Kasumi-1 (cell line): ENCODE data around the gene VASH2.
"Not testable (repeated sequence)": the region's sequence is repeated elsewhere in the genome, so short reads cannot be mapped to it uniquely, and the experiment has no call there.

Source experiments
- DNase-seq, 2 experiments: peaks; one replicate each; lab custom pipeline; 2025; lab: John Stamatoyannopoulos, UW

Gene VASH2

DNA sequence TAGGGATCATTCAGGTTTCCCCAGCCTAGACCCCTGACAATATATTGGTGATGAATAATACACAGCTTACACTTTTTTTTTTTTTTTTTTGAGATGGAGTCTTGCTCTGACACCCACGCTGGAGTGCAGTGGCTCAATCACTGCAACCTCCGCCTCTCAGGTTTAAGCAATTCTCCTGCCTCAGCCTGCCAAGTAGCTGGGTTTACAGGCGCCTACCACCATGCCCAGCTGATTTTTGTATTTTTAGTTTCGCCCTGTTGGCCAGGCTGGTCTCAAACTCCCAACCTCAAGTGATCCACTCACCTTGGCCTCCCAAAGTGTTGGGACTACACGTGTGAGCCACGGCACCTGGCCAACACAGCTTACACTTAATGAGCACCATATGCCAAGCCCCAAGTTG is 7.2 kb downstream of the VASH2 start:
- DNase-seq, result no peak

DNA sequence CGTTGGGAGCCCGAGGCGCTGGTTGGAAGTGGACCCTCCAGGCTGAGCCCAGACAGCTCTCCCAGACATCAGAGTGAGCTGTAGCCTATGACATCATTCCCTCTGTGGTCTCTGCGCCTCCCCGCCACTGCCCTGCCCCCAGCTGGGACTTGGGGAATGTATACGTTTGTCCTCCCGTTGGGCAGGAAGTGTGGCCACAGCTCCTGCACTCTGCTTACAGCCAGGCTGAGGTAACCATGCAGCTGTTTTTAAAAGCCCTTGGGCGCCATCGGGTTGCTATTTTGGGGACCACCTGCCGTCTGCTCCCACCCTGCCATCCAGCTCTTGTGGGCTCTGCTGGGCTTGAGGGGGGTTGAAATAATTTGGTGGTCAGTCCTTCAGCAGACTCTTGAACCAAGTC is 7.8 kb downstream of the VASH2 start:
- DNase-seq, result no peak

DNA sequence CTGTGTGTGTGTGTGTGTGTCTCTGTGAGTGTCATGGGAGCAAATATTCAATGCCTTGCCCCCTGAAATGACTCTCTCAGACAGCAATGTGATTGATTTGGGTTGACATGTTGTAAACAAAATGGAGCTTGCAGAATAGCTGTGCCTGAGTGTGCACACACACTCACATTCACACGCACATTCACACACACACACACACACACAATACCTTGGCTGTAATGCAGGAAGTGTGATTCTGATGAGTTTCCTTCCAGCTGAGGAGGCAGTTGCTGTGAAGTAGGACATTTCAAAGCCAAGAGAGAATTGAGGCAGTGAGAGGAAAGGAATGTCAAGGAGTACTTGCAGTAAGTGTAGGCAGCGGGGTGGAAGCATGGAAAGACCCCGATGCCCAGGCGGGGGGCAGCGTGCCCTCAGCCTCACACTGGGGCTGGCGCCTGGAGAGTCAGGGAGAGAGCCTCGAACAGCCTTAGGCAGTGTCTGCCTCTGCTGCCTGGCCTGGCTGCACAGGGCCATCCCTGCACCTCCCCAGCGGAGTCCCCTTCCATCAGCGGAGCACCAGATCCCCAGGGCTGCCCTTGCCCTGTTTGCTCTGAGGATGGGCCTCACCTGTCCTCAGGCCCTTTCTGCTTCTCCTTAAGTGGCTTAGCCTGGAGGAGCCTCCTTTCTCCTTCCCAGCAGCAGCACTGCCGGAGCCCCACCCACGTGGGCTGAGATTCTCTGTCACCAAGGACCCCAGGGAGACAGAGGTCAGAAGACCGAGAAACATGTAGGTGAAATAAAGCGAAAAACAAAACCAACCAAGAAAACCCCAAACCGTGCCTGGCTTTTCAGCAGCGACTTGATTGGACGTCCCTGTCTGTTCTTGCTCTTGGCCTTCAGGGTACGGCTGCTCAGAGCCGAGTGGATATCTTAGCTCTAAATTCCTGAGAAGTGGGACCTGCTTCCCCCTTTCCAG is 9.2 kb downstream of the VASH2 start:
- DNase-seq, result no peak

DNA sequence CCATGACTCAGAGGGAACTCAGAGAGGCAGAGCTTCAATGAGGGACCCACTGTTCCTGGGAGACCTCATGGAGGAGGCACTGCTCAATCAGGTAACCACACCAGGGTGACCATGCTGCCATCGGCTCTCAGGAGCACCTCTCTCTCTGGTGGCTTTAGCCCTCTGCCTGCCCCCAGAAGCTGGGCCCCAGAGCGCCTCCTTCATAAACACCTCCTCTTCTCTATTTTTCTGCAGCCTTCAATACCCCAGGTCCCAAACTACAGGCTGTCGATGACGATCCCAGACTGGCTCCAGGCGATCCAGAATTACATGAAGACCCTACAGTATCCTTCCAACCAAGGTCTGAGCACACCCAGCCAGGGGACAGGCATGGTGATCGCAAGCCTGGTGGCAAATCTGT is 10.6 kb downstream of the VASH2 start:
- DNase-seq, result no peak

DNA sequence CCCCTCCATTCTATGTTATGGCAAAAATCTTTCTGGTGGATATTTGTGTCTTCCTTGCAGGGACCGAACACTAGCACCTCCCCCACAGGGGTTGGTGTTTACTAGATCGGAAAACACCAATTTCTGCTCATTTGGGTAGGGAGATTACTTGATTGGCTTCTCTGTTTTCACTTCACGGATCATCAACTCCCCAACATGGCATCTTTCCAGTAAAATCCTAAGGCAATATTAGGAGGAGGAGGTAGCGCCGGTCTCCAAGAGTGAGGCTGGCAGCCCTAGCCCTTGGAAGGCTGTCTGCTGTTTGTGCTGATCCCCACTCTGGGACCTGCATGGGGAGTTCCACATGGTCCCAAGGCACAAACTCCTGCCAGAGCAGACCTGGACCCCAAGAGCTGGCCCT is 12.2 kb downstream of the VASH2 start:
- DNase-seq, result no peak

DNA sequence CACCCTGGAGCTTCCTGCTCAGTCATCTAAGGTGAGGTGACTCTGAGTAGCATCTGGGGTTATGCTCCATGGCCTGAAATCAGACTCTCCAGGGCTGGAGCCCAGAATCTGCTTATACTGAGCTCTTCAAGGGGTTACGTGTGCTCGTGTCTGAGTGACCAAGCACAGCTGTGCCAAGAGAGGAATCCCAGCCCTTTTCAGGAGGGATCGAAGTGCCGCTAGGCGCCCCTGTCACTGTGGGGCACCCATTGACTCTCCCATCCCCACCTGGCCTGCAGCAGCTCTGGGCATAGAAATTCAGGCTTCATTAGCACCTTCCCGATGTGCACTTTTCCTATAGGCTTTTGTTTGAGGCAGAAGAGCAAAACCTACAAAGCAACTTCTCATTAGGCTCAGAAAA is 13.8 kb downstream of the VASH2 start:
- DNase-seq, result no peak

DNA sequence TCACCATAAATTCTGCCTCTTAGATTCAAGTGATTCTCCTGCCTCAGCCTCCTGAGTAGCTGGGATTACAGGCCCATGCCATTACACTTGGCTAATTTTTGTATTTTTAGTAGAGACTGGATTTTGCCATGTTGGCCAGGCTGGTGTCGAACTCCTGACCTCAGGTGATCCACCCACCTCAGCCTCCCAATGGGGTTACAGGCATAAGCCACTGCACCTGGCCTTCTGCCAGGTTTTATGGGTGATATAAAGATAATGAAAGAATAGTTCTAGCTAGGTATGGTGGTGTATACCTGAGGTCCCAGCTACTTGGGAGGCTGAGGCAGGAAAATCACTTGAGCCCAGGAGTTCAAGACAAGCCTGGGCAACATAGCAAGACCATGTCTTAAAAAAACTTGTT is 14.7 kb downstream of the VASH2 start:
- not testable (repeated sequence) for DNase-seq

DNA sequence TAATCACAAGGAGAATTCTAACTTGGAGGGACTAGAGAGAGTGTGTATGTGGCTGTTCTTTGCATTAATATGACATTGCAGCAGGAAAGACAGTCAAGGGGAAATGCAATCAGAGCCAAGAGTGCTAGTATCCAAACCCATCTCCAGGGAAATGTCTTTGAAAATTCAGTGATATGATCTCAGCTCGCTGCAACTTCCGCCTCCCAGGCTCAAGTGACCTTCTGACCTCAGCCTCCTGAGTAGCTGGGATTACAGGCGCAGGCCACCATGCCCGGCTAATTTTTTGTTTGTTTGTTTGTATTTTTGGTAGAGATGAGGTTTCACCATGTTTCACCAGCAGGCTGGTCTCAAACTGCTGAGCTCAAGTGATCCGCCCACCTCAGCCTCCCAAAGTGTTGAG is 16.3 kb downstream of the VASH2 start:
- DNase-seq, result no peak

DNA sequence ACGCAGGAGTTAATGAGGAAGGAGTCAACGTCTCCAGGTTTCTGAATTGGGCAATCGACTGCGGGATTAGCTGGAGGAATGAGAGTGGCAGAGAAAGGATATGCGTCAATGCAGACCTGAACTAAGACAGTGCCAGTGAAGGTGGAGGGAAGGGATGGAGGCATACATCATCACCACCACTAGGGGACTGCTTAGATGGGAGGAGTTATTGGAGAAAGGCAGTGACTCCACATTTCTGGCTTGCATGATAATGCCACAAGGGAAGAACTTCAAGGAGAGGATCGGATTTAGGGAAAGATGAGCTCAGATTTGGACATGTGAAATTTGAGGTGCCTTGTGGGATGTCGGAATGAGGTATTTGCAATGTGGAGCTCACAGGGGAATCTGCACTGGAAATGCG is 17.5 kb downstream of the VASH2 start:
- peak; percentile 50 to 57 for DNase-seq

DNA sequence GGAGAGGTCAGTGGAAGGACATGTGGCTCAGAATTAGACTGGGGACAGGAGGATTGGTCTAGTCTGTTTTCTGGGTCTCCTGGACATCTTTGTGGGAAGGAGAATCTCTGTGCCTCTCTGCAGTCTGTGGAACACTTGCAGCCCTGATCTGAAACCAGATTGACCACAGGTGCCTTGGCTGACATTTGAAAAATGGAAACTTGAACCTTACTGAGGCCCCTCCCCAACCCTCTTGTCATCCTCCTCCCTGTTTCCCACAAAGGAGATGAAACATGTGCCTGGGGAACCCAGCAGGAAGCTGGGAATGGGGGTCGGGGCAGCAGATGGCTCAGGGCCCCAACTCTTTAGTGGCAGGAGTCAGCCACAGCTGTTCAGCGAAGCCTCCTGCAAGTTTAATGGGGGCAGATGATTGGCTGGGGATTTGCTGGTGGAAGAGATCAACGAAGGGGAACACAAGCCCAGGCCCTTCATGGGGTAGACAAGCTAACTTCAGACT is 18.1 kb downstream of the VASH2 start:
- no peak for DNase-seq

DNA sequence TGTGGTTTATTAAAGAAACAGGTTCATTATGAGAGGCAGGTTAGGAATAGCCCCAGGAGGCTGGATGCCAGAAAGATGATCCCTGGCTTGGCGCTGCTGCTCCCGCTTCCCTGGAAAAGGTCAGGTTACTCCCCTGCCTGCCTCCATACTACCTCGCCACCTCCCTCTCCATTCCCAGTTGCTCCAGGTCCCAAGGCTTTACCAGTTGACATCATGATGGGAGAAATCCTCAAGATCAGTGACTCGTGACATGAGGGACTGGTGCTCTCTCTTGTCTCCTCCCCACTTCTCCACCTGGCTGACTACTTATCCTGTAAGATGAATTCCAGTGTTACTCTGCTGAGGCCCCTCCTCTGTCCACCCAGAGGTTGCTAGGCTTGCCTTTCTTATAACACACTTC is 19.7 kb downstream of the VASH2 start:
- DNase-seq, result no peak

DNA sequence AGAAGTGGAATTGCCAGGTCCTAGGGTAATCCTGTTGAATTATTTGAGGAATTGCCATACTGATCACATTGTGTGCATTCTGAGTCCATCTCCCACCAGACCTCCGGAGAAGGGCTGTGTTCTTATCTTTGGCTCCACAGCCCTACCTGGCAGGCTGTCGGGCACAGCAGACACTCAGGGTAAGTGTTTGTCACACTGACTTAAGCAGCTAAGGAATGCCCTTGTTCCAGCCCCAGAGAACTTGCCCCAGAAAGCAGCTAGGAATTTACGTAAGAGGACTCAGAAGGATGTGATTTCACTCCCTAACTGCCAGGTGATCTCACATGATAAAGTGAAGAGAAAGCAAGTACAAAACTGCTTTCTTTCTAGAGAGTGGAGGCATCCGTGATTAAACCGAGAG is 21.0 kb downstream of the VASH2 start:
- DNase-seq, result no peak

DNA sequence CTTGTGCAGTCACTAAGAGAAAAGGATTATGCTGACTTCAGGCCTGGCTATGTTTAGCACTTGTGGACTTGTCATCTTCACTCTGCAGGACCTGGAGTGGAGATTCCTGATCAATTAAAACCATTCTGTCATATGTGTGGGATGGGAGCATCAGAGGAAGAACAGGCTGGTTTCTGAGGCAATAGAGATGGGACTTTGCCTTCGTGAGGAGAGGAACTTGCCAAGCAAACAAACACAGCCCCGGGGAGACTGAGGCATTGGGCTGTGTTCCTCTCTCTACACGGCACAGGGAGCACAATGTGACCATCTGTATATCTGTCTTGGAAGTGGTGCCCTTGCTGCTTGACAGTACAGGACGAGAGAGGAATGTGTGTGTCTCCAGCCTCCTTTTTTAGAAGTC is 23.1 kb downstream of the VASH2 start:
- no peak for DNase-seq

DNA sequence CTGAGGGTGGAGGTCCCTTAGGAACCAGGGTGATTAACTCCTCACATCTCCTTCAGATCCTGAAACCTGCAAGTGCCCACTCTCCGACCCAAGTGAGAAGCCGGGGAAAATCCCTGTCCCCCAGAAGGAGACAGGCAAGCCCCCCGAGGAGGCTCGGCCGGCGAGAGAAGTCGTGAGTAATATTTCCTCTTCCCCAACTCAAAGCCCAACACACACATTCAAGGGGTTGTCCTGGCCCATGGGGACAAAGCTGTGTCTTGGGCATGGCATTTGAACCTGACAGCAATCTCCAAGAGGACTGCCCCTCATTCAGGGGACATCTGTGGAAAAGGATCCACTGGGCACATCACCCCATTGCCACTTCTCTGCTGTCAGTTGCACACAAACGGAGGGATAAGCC is 23.6 kb downstream of the VASH2 start:
- no peak for DNase-seq

DNA sequence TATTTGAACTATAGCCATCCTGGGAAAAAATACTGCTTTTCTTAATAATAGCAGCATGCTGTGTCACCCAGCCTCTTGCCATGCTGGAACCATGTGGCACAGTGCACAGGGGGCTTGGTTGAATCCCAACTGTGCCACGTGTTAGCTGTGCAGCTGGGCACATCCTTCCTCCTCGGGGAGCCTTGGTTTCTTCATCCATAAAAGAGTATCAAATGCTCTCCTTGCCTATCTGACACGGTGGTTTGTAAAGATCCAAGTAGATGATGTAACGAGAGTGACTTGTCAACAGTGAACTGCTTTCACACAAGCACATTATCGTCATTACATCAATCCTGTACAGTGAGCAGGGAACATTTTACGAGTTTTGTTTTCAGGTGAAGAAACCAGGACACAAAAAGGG is 24.4 kb downstream of the VASH2 start:
- no peak for DNase-seq

DNA sequence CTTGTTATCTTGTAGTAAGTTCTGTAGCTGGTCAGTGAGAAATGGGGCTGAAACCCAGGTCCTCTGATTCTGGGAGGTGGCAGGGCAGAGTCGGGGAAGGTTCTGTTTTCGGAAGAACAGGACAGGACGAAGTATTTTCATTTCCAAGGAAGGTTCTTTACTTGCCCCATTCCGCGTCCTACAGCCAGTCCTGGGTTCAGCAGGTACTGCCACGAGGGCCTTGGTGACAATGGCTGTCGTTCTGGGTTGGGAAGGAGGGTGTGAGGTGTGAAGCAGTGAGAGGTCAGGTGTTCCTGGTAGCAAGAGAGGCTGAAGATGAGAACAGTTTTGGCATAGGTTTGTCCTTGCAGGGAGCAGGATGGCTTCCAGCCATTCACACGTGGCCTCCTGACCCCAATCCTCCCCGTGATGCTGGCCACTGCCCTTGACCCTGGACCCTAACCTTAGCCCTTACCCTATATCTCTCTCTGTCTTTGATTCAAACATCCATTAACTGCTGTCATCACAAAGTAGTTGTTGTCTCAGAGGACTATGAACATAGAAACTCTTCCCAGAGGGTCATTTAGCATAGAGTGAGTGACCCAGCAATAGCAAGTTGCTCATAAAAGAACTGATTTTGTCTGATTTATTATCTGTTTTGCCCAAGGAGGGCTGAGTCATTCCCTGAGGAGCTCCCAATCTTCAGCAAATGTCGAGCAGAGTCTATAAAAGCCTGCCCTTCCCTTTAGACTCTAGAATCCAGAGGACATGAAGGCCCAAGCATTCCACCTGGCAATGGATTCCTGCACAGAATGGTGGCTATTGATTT is 25.0 kb downstream of the VASH2 start:
- DNase-seq, result no peak

DNA sequence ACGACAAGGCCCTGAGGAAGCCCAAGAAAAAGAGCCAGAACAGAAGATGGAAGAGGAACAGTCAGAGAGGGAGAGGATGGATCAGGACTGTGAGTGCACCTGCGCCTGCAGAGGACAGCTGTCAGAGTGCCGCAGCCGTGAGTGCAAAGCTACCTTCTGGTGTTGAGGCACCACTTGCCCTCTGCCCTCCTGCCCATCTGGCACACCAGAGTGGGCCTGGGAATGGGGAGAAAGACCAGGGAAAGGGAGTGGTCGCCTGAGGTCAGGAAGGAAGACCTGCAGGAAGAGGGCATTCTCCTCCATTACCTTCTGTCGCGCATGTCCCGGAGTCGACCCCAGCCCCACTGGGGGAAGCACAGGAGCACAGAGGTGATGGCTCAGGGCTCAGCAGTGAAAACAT is 26.2 kb downstream of the VASH2 start:
- DNase-seq, result no peak

DNA sequence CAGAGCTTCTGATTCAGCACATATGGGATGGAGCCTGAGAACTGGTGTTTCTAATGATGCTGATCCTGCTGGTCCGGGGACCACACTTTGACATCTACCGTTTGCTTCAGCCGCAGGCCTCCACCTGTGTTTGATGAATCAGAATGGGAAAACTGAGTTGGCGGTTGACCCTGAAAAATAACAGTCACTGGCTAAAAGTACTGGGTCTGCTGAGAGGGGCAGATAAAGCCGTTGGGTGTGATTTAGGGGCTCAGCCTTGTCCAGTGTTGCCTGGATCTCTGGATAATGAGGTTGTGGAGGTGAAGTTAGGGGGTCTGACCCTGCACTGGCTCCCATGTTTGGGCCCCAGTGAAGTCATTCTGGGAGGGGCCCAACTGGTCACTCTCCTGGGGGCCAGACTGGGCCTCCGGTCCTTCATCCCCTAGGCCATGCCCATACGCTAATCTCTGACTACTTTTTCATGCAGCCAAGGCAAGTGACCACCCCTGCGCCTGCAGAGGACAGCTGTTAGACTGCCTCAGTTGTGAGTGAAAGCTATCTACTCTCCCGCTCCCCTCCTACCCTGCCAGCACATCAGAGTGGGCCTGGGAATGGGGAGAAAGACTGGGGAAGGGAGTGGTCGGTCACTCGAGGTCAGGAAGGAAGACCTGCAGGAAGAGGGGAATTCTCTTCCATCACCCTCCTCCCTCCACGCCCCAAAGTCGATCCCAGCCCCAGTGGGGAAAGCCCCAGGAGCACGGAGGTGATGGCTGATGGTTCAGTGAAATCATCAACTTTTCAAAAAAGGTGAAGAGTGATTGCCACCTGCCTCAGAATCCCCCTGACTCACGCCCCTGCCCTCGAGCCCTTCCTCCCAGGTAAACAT is 27.7 kb downstream of the VASH2 start:
- DNase-seq, result no peak

DNA sequence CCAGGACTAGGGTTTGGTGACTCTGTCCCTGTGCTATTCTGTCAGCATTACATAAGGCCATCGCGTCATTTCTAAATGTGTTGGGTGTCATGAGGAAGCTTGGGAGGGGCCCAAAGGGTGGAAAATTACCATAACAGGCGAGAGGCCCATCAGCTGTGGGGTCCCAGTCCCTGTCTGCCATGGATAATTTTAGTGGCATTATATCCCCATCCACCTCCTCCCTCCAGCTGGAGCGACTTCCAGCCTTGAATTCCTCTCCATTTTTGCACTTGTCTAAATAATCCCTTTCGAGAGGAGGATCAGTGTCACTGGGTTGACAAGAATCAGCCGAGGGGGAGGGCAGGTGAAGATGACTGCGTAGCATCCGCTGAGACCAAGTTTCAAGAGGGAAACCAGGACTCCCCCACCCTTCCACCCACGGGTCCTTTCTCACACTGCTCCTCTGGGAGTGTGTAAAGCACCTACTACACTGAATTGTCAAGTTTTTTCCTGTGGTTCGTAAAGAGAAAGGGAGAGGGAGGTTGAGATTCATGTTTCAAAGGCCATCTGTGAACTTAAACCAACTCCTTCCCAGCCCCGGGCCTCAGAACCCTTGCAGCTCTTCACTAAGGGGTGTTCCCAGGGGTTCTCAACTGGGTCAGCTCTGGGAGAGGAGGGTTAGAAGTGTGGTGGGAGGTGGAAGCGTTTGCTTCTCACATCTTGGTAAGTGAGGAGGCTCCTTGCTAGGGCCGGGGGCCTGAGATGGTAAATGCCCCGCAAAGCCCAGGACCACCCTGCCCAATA is 29.2 kb downstream of the VASH2 start:
- DNase-seq, result no peak

DNA sequence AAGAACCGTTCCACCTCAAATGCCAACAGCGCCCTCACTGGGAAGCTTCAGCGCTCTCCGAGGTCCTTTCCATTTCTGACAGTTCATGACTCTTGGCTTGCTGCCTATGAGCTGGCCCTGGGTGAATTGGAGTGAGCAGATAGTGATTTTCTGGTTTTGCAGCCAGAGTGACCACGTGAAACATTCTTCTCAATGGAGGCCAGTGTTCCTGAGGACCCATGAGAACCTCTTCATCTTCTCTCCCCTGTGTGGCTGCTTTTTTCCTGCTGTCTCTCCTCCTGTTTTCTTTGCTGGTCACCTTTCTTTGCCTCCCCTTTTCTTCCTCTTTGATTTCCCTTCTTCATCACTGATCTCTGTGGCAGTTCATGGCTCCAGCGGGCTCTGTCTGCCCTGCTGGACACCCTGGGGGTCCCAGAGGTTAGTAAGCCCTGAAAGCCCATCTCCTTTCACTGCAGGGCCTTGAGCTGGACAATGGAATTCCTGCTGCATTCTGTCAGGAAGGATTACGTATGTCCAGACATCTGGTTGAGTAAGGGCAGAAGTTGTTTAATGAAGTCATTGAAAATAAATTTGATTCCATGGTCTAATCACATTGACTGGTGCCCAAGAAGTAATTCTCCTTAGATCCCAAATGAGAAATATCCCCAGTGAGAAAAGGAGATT is 29.9 kb downstream of the VASH2 start:
- no peak for DNase-seq

DNA sequence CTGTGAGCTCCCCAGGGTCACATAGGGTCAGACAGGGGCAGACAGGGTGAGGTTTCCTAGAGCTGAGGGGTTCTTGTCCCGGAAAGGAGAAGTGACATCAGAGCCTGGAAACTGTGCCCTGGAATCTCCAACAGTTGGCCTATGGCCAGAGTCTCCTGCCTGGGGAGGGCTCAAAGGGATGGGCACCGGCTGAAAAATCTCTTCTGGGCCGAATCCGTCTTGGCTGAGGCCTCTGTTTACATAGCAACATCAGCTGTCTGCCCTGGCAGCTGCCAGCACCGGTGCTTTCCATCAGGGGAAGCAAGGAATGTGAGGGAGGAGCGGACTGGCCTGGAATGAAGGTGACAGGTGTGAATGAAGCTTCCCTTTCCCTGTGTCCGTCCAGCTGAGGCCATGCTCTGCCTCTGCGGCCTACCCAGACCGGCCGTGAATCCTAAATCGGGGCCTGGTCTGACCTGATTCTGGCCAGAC is 30.7 kb downstream of the VASH2 start:
- DNase-seq, result no peak
